Vagina (tissue), 2 donors: ENCODE measurements around the gene DNASE1L2. TPM values are rescaled to one million over a fixed set of nuclear protein-coding genes. Genes with fewer than 3 reads are reported as not detected.

ENCODE experiments used
- DNase-seq, 2 donors: peaks; one replicate each; pipeline ENCODE4 v3.0.0-alpha.2; 2017; ENCODE audit errors: extremely low spot score in 2 of 2
- H3K27ac ChIP-seq: fragments of 200-600 bp; sonication (generic); one replicate; pipeline ENCODE4 v1.5.1; 2019
- H3K27me3 ChIP-seq: fragments of 200-600 bp; sonication (generic); one replicate; pipeline ENCODE4 v1.5.1; 2019
- H3K36me3 ChIP-seq, 2 donors: fragments of 200-600 bp; sonication (generic); one replicate each; pipeline ENCODE4 v1.5.1; 2017 to 2019
- H3K4me1 ChIP-seq: fragments of 200-600 bp; sonication (generic); one replicate; pipeline ENCODE4 v1.5.1; 2019
- H3K4me3 ChIP-seq, 2 donors: fragments of 200-600 bp; sonication (generic); 1 replicate in 1 of 2; 2 replicates in 1 of 2; pipeline ENCODE4 v1.5.1; 2016 to 2019
- H3K9me3 ChIP-seq: fragments of 200-600 bp; sonication (generic); one replicate; pipeline ENCODE4 v1.5.1; 2019
- CTCF ChIP-seq, 3 experiments: fragments of 450-650 bp in 2 of 3; fragments of 200-600 bp in 1 of 3; sonication (generic) in 1 of 3; IDR thresholded peaks; one replicate each; pipeline ENCODE4 v1.5.1; 2017 to 2019; ENCODE audit warnings: antibody characterized with exemption in 3 of 3, mild to moderate bottlenecking in 2 of 3, moderate library complexity in 2 of 3
- POLR2A ChIP-seq, 2 donors: fragments of 450-650 bp; IDR thresholded peaks; one replicate each; pipeline ENCODE4 v1.6.1; 2017; ENCODE audit warnings: antibody characterized with exemption in 2 of 2, mild to moderate bottlenecking in 2 of 2, moderate library complexity in 2 of 2
- POLR2AphosphoS5 ChIP-seq, 2 donors: sonication (generic); formaldehyde crosslinking; IDR thresholded peaks; one replicate each; pipeline ENCODE4 v1.9.0; 2017; ENCODE audit warnings: antibody characterized with exemption in 2 of 2, mild to moderate bottlenecking in 2 of 2, low read depth in 1 of 2; ENCODE audit not compliant: insufficient read depth in 1 of 2
- intact Hi-C: fragments of 100-400 bp; cut with DNase I; formaldehyde crosslinking; loops from one replicate; pipeline ENCODE4 v1.15.1; 2023
- total RNA-seq: library from RNA; depleted of rRNA; stranded (reverse); fragments of >200 nt; gene quantifications from one replicate; pipeline ENCODE4 v1.2.3, GENCODE V29; 2016

DNASE1L2 gene
- total RNA-seq, 1 donor from 2014 or later, result 0.74 TPM

GRCh38 chr16:2210009-2210332 is 26.3 kb upstream of the DNASE1L2 start:
- Histone ChIP-seq H3K27me3 (no peaks in the 10 kb centered on the region), H3K36me3 (peaks cover 0 to 23% of the 10 kb centered on the region in 2 donors), H3K4me3 (no peak overlapping the region), H3K9me3 (no peaks in the 10 kb centered on the region), H3K4me1 (peaks cover 38% of the 10 kb centered on the region), H3K27ac (no peak overlapping the region)
- TF ChIP-seq POLR2A (IDR thresholded peaks at IDR 0.05) (no peak), CTCF (IDR thresholded peaks at IDR 0.05) (no peak), POLR2AphosphoS5 (IDR thresholded peaks at IDR 0.05; ENCODE audit: insufficient read depth in 1 of 2, low read depth in 1 of 2) (no peak)
- intact Hi-C loops, result no loop called here
- DNase-seq, result no peak

- H3K27ac ChIP-seq, result no peak within 1 kb of the TSS
- H3K4me1 ChIP-seq, result peaks cover 43% of the 10 kb centered on the region
- TF ChIP-seq POLR2AphosphoS5 (IDR thresholded peaks at IDR 0.05; ENCODE audit: insufficient read depth in 1 of 2, low read depth in 1 of 2) (no peak), POLR2A (IDR thresholded peaks at IDR 0.05) (no peak), CTCF (IDR thresholded peaks at IDR 0.05) (no peak)
- H3K9me3 ChIP-seq, result no peaks in the 10 kb centered on the region
- H3K27me3 ChIP-seq, result no peaks in the 10 kb centered on the region
- intact Hi-C loops, result no loop called here
- H3K4me3 ChIP-seq, result no peak within 1 kb of the TSS
- no peak for DNase-seq
- peaks cover 0 to 23% of the 10 kb centered on the region in 2 donors for H3K36me3 ChIP-seq
These were observed 25.6 kb upstream of the DNASE1L2 start, which contains the start of gene BRICD5 for GRCh38 chr16:2210386-2211365. Gene BRICD5 (minus strand): TSS chr16:2210863. CDS start chr16:2210833, 30 bp downstream.

- no peaks in the 10 kb centered on the region for H3K27me3 ChIP-seq
- peaks cover 0 to 23% of the 10 kb centered on the region in 2 donors for H3K36me3 ChIP-seq
- intact Hi-C loops, result no loop called here
- peaks cover 33% of the 10 kb centered on the region for H3K4me1 ChIP-seq
- no peak for DNase-seq
- no peak for TF ChIP-seq POLR2A (IDR thresholded peaks at IDR 0.05)
- no peak for TF ChIP-seq POLR2AphosphoS5 (IDR thresholded peaks at IDR 0.05; ENCODE audit: insufficient read depth in 1 of 2, low read depth in 1 of 2)
- TF ChIP-seq CTCF (IDR thresholded peaks at IDR 0.05), result no peak
- H3K27ac ChIP-seq, result no peak overlapping the region
- no peaks in the 10 kb centered on the region for H3K9me3 ChIP-seq
- H3K4me3 ChIP-seq, result no peak overlapping the region
These were observed 24.3 kb upstream of the DNASE1L2 start for GRCh38 chr16:2211923-2212347.

GRCh38 chr16:2212362-2213324 is 23.6 kb upstream of the DNASE1L2 start:
- peak overlapping the region in 1 of 2 donors; percentile 61 for H3K4me3 ChIP-seq
- H3K27ac ChIP-seq, result no peak overlapping the region
- intact Hi-C loops, result no loop called here
- H3K9me3 ChIP-seq, result no peaks in the 10 kb centered on the region
- no peak for DNase-seq
- peaks cover 31% of the 10 kb centered on the region for H3K4me1 ChIP-seq
- TF ChIP-seq CTCF (IDR thresholded peaks at IDR 0.05), result no peak
- no peak for TF ChIP-seq POLR2A (IDR thresholded peaks at IDR 0.05)
- no peak for TF ChIP-seq POLR2AphosphoS5 (IDR thresholded peaks at IDR 0.05; ENCODE audit: insufficient read depth in 1 of 2, low read depth in 1 of 2)
- peaks cover 0 to 23% of the 10 kb centered on the region in 2 donors for H3K36me3 ChIP-seq
- no peaks in the 10 kb centered on the region for H3K27me3 ChIP-seq
